ENCODE results near the gene DIP2C. TPM values are rescaled to one million over a fixed set of nuclear protein-coding genes. Genes with fewer than 3 reads are reported as not detected.

Gene DIP2C
- polyA plus RNA-seq, 1 of the 3 experiments (the other 2 are of a cell fraction): 8.7 TPM

GRCh38 chr10:695396-695795 lies 5.9 kb upstream of the DIP2C start (continued):
- TF ChIP-seq FOXJ3 (CRISPR knock-in tag; IDR thresholded peaks at IDR 0.05): no peak
- no peak for TF ChIP-seq RFX5 (IDR thresholded peaks at IDR 0.05; ENCODE audit: low read length)
- TF ChIP-seq FOSL2 (IDR thresholded peaks at IDR 0.05; ENCODE audit: borderline replicate concordance, low read depth): no peak
- no peak for TF ChIP-seq YY1 (IDR thresholded peaks at IDR 0.05; ENCODE audit: low read depth)
- no peak for TF ChIP-seq PBX3 (IDR thresholded peaks at IDR 0.05)
- no peak for TF ChIP-seq GABPA (IDR thresholded peaks at IDR 0.05; ENCODE audit: low read depth)
- TF ChIP-seq CTCF (IDR thresholded peaks at IDR 0.05): no peak

GRCh38 chr10:693506-693905 lies 4.0 kb upstream of the DIP2C start:
- POLR2A ChIA-PET: no interaction called here
- H2AFZ ChIP-seq (ENCODE audit: low read depth): no peak overlapping the region
- CTCF ChIA-PET: interaction anchor here (0.6 to 0.9 kb wide), 2 partner anchors 9 to 168 kb away, joined by 3 read pairs; no protein-coding TSS in a partner anchor
- no peak for DNase-seq
- no peaks in the 10 kb centered on the region for H3K27me3 ChIP-seq (ENCODE audit: insufficient read depth)
- H3K9me2 ChIP-seq: no peaks in the 10 kb centered on the region
- H3K4me3 ChIP-seq (ENCODE audit: low read depth in 2 of 2, low read length in 1 of 2): no peak overlapping the region
- TF ChIP-seq RXRA (IDR thresholded peaks at IDR 0.05; ENCODE audit: borderline replicate concordance, low read depth) (no peak), RAD21 (IDR thresholded peaks at IDR 0.05; ENCODE audit: low read length) (no peak), TCF12 (IDR thresholded peaks at IDR 0.05) (no peak), SMC3 (IDR thresholded peaks at IDR 0.05; ENCODE audit: low read depth, low read length) (no peak), FOXM1 (IDR thresholded peaks at IDR 0.05; ENCODE audit: low read depth) (no peak), TAF1 (IDR thresholded peaks at IDR 0.05; ENCODE audit: borderline replicate concordance, low read depth, low read length) (no peak), YY1 (IDR thresholded peaks at IDR 0.05; ENCODE audit: low read depth) (no peak), SIN3A (IDR thresholded peaks at IDR 0.05; ENCODE audit: borderline replicate concordance, low read depth, low read length) (no peak), RFX5 (IDR thresholded peaks at IDR 0.05; ENCODE audit: low read length) (no peak), USF2 (IDR thresholded peaks at IDR 0.05; ENCODE audit: borderline replicate concordance, low read depth, low read length) (no peak), CHD2 (IDR thresholded peaks at IDR 0.05; ENCODE audit: low read length, partially characterized antibody) (no peak), NRF1 (IDR thresholded peaks at IDR 0.05; ENCODE audit: low read depth, low read length) (no peak), EZH2phosphoT487 (IDR thresholded peaks at IDR 0.05; ENCODE audit: borderline replicate concordance, low read depth) (no peak), USF1 (IDR thresholded peaks at IDR 0.05; ENCODE audit: borderline replicate concordance, low read depth) (no peak), EP300 (IDR thresholded peaks at IDR 0.05; ENCODE audit: borderline replicate concordance in 1 of 2, low read depth in 1 of 2, low read length in 1 of 2) (no peak)
- H3K4me2 ChIP-seq: no peak overlapping the region
- H3K27ac ChIP-seq (ENCODE audit: low read depth in 2 of 2, low read length in 1 of 2): no peak overlapping the region
- peaks cover 6% of the 10 kb centered on the region; the same call in 1 of the 2 replicates for H3K79me2 ChIP-seq (ENCODE audit: insufficient read depth)
- no peaks in the 10 kb centered on the region for H3K36me3 ChIP-seq (replicated peaks in 1 of 2; ENCODE audit: control insufficient read depth in 1 of 2, insufficient read depth in 2 of 2, low read length in 1 of 2)
- no peak overlapping the region for H3K9ac ChIP-seq
- no peaks in the 10 kb centered on the region for H3K9me3 ChIP-seq
- H4K20me1 ChIP-seq (ENCODE audit: insufficient read depth): no peaks in the 10 kb centered on the region
- peaks cover 0 to 4% of the 10 kb centered on the region in 2 experiments; a peak in 1 of 4 replicates for H3K4me1 ChIP-seq (ENCODE audit: control insufficient read depth in 1 of 2, insufficient read depth in 2 of 2, low read depth in 1 of 2, low read length in 1 of 2)
- 48% methylated on average over 7 of the region's 7 CpGs for WGBS (ENCODE audit: low lambda C conversion rate)
- H3F3A ChIP-seq (replicated peaks; ENCODE audit: insufficient read depth): no peaks in the 10 kb centered on the region
